ENCODE data around the gene MAP3K4.
A peak's percentile ranks its signal among the peaks of the same experiment; 100 is the strongest.

MAP3K4 gene

GRCh38 chr6:161037873-161038228, 46.3 kb downstream of the MAP3K4 start:
- DNase-seq (ENCODE audit: low read depth) = no peak

GRCh38 chr6:161038229-161039031, 46.9 kb downstream of the MAP3K4 start:
- DNase-seq (ENCODE audit: low read depth) = no peak

GRCh38 chr6:161041274-161041673, 49.7 kb downstream of the MAP3K4 start:
- no peak for DNase-seq (ENCODE audit: low read depth)

- no peak for DNase-seq (ENCODE audit: low read depth)
Observed at GRCh38 chr6:161044335-161044734, 52.8 kb downstream of the MAP3K4 start.

GRCh38 chr6:161048641-161049040, 57.1 kb downstream of the MAP3K4 start:
- DNase-seq (ENCODE audit: low read depth) = no peak

GRCh38 chr6:161050134-161050765, 58.7 kb downstream of the MAP3K4 start:
- DNase-seq (ENCODE audit: low read depth) = no peak

GRCh38 chr6:161053103-161053502, 61.5 kb downstream of the MAP3K4 start:
- DNase-seq (ENCODE audit: low read depth) = no peak

- no peak for DNase-seq (ENCODE audit: low read depth)
Observed at GRCh38 chr6:161054876-161055275, 63.3 kb downstream of the MAP3K4 start.

- DNase-seq (ENCODE audit: low read depth) = no peak
Observed at GRCh38 chr6:161056451-161056850, 64.9 kb downstream of the MAP3K4 start.

- no peak for DNase-seq (ENCODE audit: low read depth)
Observed at GRCh38 chr6:161057103-161058091, 65.8 kb downstream of the MAP3K4 start.

GRCh38 chr6:161058741-161059140, 67.2 kb downstream of the MAP3K4 start:
- no peak for DNase-seq (ENCODE audit: low read depth)

- no peak for DNase-seq (ENCODE audit: low read depth)
Observed at GRCh38 chr6:161061576-161061975, 70.0 kb downstream of the MAP3K4 start.

GRCh38 chr6:161064915-161065314, 73.3 kb downstream of the MAP3K4 start:
- DNase-seq (ENCODE audit: low read depth) = no peak

GRCh38 chr6:161066511-161066910, 74.9 kb downstream of the MAP3K4 start:
- DNase-seq (ENCODE audit: low read depth) = no peak

GRCh38 chr6:161067749-161068148, 76.2 kb downstream of the MAP3K4 start:
- no peak for DNase-seq (ENCODE audit: low read depth)

- no peak for DNase-seq (ENCODE audit: low read depth)
Observed at GRCh38 chr6:161068321-161068741, 76.8 kb downstream of the MAP3K4 start.

- DNase-seq (ENCODE audit: low read depth) = no peak
Observed at GRCh38 chr6:161073930-161074329, 82.4 kb downstream of the MAP3K4 start.

- no peak for DNase-seq (ENCODE audit: low read depth)
Observed at GRCh38 chr6:161074496-161075121, 83.0 kb downstream of the MAP3K4 start.

- no peak for DNase-seq (ENCODE audit: low read depth)
Observed at GRCh38 chr6:161076181-161076677, 84.7 kb downstream of the MAP3K4 start.

GRCh38 chr6:161079566-161080262, 88.1 kb downstream of the MAP3K4 start:
- peak; percentile 43 for DNase-seq (ENCODE audit: low read depth)
